ENCODE results near the gene DGUOK. TPM values are rescaled to one million over a fixed set of nuclear protein-coding genes. Genes with fewer than 3 reads are reported as not detected.
A peak's percentile ranks its signal among the peaks of the same experiment; 100 is the strongest.
"Not testable (repeated sequence)": the region's sequence is repeated elsewhere in the genome, so short reads cannot be mapped to it uniquely, and the experiment has no call there.

DGUOK gene
- total RNA-seq = 73.7 TPM
- polyA plus RNA-seq = 157 TPM
- long read RNA-seq, donor 1, partial matches to known transcripts = 0 of 6 reads
- long read RNA-seq, donor 1, other reads (novel, unspliced or antisense) = 0 of 6 reads
- long read RNA-seq, donor 2, transcript DGUOK-203 (4 exons, 703 nt) = major isoform, 27 of 86 reads
- long read RNA-seq, donor 2, transcript DGUOK-201 (7 exons, 1,144 nt) = minor isoform, 16 of 86 reads
- long read RNA-seq, donor 2, transcript DGUOK-208 (6 exons, 1,029 nt) = minor isoform, 17 of 86 reads
- long read RNA-seq, donor 2, transcript DGUOK-202 (5 exons, 880 nt) = minor isoform, 5 of 86 reads
- long read RNA-seq, donor 2, partial matches to known transcripts = 12 of 86 reads
- long read RNA-seq, donor 2, other reads (novel, unspliced or antisense) = 7 of 86 reads
- long read RNA-seq, donor 3, transcript DGUOK-203 (4 exons, 703 nt) = major isoform, 25 of 88 reads
- long read RNA-seq, donor 3, transcript DGUOK-202 (5 exons, 880 nt) = minor isoform, 11 of 88 reads
- long read RNA-seq, donor 3, transcript DGUOK-201 (7 exons, 1,144 nt) = minor isoform, 11 of 88 reads
- long read RNA-seq, donor 3, transcript DGUOK-208 (6 exons, 1,029 nt) = minor isoform, 15 of 88 reads
- long read RNA-seq, donor 3, partial matches to known transcripts = 11 of 88 reads
- long read RNA-seq, donor 3, other reads (novel, unspliced or antisense) = 11 of 88 reads
- long read RNA-seq, donor 4, transcript DGUOK-208 (6 exons, 1,029 nt) = major isoform, 8 of 22 reads
- long read RNA-seq, donor 4, transcript DGUOK-201 (7 exons, 1,144 nt) = minor isoform, 6 of 22 reads
- long read RNA-seq, donor 4, partial matches to known transcripts = 5 of 22 reads
- long read RNA-seq, donor 4, other reads (novel, unspliced or antisense) = 0 of 22 reads
- long read RNA-seq, donor 5, transcript DGUOK-201 (7 exons, 1,144 nt) = minor isoform, 5 of 87 reads
- long read RNA-seq, donor 5, transcript DGUOK-208 (6 exons, 1,029 nt) = minor isoform, 20 of 87 reads
- long read RNA-seq, donor 5, transcript DGUOK-203 (4 exons, 703 nt) = major isoform, 23 of 87 reads
- long read RNA-seq, donor 5, partial matches to known transcripts = 13 of 87 reads
- long read RNA-seq, donor 5, other reads (novel, unspliced or antisense) = 20 of 87 reads
- long read RNA-seq, donor 6, transcript DGUOK-201 (7 exons, 1,144 nt) = minor isoform, 6 of 36 reads
- long read RNA-seq, donor 6, transcript DGUOK-202 (5 exons, 880 nt) = minor isoform, 5 of 36 reads
- long read RNA-seq, donor 6, transcript DGUOK-208 (6 exons, 1,029 nt) = major isoform, 8 of 36 reads
- long read RNA-seq, donor 6, transcript DGUOK-203 (4 exons, 703 nt) = major isoform, 8 of 36 reads
- long read RNA-seq, donor 6, partial matches to known transcripts = 0 of 36 reads
- long read RNA-seq, donor 6, other reads (novel, unspliced or antisense) = 7 of 36 reads
- long read RNA-seq, donor 7, transcript DGUOK-203 (4 exons, 703 nt) = major isoform, 19 of 55 reads
- long read RNA-seq, donor 7, transcript DGUOK-208 (6 exons, 1,029 nt) = minor isoform, 12 of 55 reads
- long read RNA-seq, donor 7, transcript DGUOK-201 (7 exons, 1,144 nt) = minor isoform, 8 of 55 reads
- long read RNA-seq, donor 7, partial matches to known transcripts = 5 of 55 reads
- long read RNA-seq, donor 7, other reads (novel, unspliced or antisense) = 7 of 55 reads
- long read RNA-seq, donor 8, transcript DGUOK-203 (4 exons, 703 nt) = major isoform, 8 of 19 reads
- long read RNA-seq, donor 8, transcript DGUOK-208 (6 exons, 1,029 nt) = minor isoform, 7 of 19 reads
- long read RNA-seq, donor 8, partial matches to known transcripts = 0 of 19 reads
- long read RNA-seq, donor 8, other reads (novel, unspliced or antisense) = 0 of 19 reads
- long read RNA-seq, donor 9, transcript DGUOK-201 (7 exons, 1,144 nt) = minor isoform, 6 of 32 reads
- long read RNA-seq, donor 9, transcript DGUOK-203 (4 exons, 703 nt) = major isoform, 9 of 32 reads
- long read RNA-seq, donor 9, transcript DGUOK-208 (6 exons, 1,029 nt) = minor isoform, 6 of 32 reads
- long read RNA-seq, donor 9, partial matches to known transcripts = 5 of 32 reads
- long read RNA-seq, donor 9, other reads (novel, unspliced or antisense) = 5 of 32 reads
- long read RNA-seq, donor 10, transcript DGUOK-203 (4 exons, 703 nt) = major isoform, 18 of 64 reads
- long read RNA-seq, donor 10, transcript DGUOK-201 (7 exons, 1,144 nt) = minor isoform, 7 of 64 reads
- long read RNA-seq, donor 10, transcript DGUOK-208 (6 exons, 1,029 nt) = minor isoform, 10 of 64 reads
- long read RNA-seq, donor 10, partial matches to known transcripts = 10 of 64 reads
- long read RNA-seq, donor 10, other reads (novel, unspliced or antisense) = 14 of 64 reads

DNA sequence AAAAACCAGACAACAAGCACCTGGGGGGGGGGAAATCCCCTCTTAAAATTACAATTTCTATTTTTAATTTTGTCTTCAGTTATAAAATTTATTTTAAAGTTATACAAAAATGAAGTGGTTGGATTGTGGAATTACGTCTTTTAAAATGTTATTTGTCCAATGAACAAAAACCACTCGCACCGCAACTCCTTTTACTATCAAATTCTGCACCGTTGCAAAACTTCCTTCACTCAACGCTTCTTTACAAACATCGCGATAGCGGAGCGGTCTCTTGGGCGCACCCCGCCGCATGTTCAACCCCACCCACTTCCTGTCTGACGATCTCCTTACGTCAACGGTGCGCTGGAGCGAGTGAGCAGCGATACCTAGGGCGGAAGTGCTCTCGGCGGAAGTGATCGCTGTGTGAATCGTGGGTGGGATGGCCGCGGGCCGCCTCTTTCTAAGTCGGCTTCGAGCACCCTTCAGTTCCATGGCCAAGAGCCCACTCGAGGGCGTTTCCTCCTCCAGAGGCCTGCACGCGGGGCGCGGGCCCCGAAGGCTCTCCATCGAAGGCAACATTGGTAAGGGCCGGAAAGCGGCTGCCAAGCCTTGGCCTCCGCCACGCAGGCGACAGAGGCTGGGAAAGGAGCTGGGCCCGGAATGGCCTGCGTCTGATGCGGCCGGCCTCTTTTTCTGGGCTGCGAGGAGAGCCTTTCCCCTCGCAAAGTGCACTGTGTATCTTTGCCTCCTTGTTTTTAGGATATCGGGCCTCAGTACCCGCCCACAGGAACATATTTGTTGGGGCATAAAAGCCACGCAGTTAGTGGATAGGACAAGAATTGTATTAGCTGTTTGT lies at the start of gene DGUOK:
DGUOK (plus strand) TSS at position 388 of the 835 bp plus-strand sequence; CDS start at position 419, 31 bp downstream.
- Histone ChIP-seq H3K9me3 (ENCODE audit: control insufficient read depth in 2 of 2, insufficient read depth in 1 of 2, low read length in 1 of 2) (no peaks in the 10 kb centered on the region), H3K4me3 (ENCODE audit: low read length in 2 of 2) (peak within 1 kb of the TSS; percentile 73 to 90), H3K36me3 (ENCODE audit: control insufficient read depth in 2 of 2, insufficient read depth in 2 of 2, low read length in 1 of 2) (peaks cover 0 to 14% of the 10 kb centered on the region in 2 donors), H3K27me3 (ENCODE audit: control insufficient read depth in 2 of 2, insufficient read depth in 1 of 2, low read length in 1 of 2) (no peaks in the 10 kb centered on the region), H3K4me1 (ENCODE audit: control insufficient read depth in 2 of 2, insufficient read depth in 2 of 2, low read length in 2 of 2) (peaks cover 17 to 21% of the 10 kb centered on the region in 2 donors), H3K27ac (ENCODE audit: low read depth in 1 of 2, low read length in 1 of 2) (peak within 1 kb of the TSS; percentile 96 to 97)
- peak; percentile 94 to 100 (median 99) for DNase-seq (ENCODE audit: low read depth in 6 of 9, low spot score in 9 of 9)
- under 1% methylated on average over 50 of the region's 50 CpGs for WGBS

DNA sequence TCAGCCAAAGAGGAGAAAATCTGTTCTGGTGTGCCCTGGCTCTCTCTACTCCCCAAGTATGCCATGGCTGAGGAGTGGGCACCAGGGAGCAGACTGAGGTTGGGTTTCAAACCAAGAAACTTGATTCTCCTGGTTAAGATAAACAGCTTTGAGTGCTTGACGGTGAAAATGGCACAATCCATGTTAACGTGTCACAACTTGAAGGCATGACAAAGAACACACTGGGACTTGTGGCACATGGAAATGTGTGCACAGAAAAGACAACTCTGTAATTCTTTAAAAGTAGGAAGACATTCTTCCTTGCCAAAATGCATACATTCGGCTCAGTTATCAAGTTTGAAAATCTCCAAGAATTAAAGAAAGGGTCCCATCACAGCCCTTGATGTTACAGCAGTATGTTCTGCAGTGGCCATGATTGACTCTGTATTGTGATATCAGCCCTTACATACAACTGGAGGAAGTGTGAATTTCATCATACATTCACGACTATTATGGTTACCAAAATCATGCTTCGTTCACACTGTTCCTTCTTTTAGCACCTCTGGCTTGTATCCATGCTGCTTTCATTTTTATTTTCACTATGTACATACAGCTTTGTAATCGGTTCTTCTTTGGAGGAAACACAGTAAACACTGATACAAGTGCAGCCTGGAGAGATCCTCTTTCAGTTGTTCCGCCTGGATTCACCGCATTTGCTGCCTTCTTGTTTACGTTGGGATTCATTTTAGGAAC lies 49.4 kb upstream of the DGUOK start:
- WGBS = 85% methylated on average over 9 of the region's 9 CpGs
- Histone ChIP-seq H3K36me3 (ENCODE audit: control insufficient read depth in 2 of 2, insufficient read depth in 2 of 2, low read length in 1 of 2) (peaks cover under 1% of the 10 kb centered on the region in 2 donors), H3K27ac (ENCODE audit: low read depth in 1 of 2, low read length in 1 of 2) (no peak overlapping the region), H3K9me3 (ENCODE audit: control insufficient read depth in 2 of 2, insufficient read depth in 1 of 2, low read length in 1 of 2) (no peaks in the 10 kb centered on the region), H3K4me1 (ENCODE audit: control insufficient read depth in 2 of 2, insufficient read depth in 2 of 2, low read length in 2 of 2) (no peaks in the 10 kb centered on the region), H3K27me3 (ENCODE audit: control insufficient read depth in 2 of 2, insufficient read depth in 1 of 2, low read length in 1 of 2) (no peaks in the 10 kb centered on the region), H3K4me3 (ENCODE audit: low read length in 2 of 2) (no peak overlapping the region)
- peak in 1 of 9 donors; percentile 25 for DNase-seq (ENCODE audit: low read depth in 6 of 9, low spot score in 9 of 9)

DNA sequence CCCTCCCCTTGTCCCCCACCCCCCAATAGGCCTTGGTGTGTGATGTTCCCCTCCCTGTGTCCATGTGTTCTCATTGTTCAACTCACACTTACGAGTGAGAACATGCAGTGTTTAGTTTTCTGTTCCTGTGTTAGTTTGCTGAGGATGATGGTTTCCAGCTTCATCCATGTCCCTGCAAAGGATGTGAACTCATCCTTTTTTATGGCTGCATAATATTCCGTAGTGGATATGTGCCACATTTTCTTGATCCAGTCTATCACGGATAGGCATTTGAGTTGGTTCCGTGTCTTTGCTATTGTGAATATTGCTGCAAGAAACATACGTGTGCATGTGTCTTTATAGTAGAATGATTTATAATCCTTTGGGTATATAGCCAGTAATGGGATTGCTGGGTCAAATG lies 48.7 kb upstream of the DGUOK start:
- H3K27ac ChIP-seq (ENCODE audit: low read depth in 1 of 2, low read length in 1 of 2); H3K27me3 ChIP-seq (ENCODE audit: control insufficient read depth in 2 of 2, insufficient read depth in 1 of 2, low read length in 1 of 2); DNase-seq (ENCODE audit: low read depth in 6 of 9, low spot score in 9 of 9); H3K4me3 ChIP-seq (ENCODE audit: low read length in 2 of 2); H3K4me1 ChIP-seq (ENCODE audit: control insufficient read depth in 2 of 2, insufficient read depth in 2 of 2, low read length in 2 of 2); H3K9me3 ChIP-seq (ENCODE audit: control insufficient read depth in 2 of 2, insufficient read depth in 1 of 2, low read length in 1 of 2); H3K36me3 ChIP-seq (ENCODE audit: control insufficient read depth in 2 of 2, insufficient read depth in 2 of 2, low read length in 1 of 2): not testable (repeated sequence)
- WGBS = 98% methylated on average over 5 of the region's 5 CpGs

DNA sequence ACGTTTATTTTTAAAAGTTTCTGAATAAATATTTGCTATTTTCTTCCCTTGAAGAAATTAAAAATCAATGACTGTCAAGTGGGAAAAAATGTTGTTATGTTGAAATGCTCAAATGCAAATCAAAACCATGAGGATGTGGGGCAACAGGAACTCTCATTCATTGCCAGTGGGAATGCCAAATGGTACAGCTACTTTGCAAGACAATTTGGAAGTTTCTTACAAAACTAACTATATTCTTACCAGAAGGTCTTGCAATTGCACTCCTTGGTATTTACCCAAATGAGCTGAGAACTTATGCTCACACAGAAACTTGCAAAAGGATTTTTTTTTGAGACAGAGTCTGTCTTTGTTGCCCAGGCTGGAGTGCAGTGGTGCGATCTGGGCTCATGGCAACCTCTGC lies 41.3 kb upstream of the DGUOK start:
- Histone ChIP-seq H3K27me3 (ENCODE audit: control insufficient read depth in 2 of 2, insufficient read depth in 1 of 2, low read length in 1 of 2) (no peaks in the 10 kb centered on the region), H3K9me3 (ENCODE audit: control insufficient read depth in 2 of 2, insufficient read depth in 1 of 2, low read length in 1 of 2) (no peaks in the 10 kb centered on the region), H3K4me3 (ENCODE audit: low read length in 2 of 2) (no peak overlapping the region), H3K27ac (ENCODE audit: low read depth in 1 of 2, low read length in 1 of 2) (no peak overlapping the region), H3K36me3 (ENCODE audit: control insufficient read depth in 2 of 2, insufficient read depth in 2 of 2, low read length in 1 of 2) (no peaks in the 10 kb centered on the region), H3K4me1 (ENCODE audit: control insufficient read depth in 2 of 2, insufficient read depth in 2 of 2, low read length in 2 of 2) (no peaks in the 10 kb centered on the region)
- 78% methylated on average over 2 of the region's 2 CpGs for WGBS
- no peak for DNase-seq (ENCODE audit: low read depth in 6 of 9, low spot score in 9 of 9)

DNA sequence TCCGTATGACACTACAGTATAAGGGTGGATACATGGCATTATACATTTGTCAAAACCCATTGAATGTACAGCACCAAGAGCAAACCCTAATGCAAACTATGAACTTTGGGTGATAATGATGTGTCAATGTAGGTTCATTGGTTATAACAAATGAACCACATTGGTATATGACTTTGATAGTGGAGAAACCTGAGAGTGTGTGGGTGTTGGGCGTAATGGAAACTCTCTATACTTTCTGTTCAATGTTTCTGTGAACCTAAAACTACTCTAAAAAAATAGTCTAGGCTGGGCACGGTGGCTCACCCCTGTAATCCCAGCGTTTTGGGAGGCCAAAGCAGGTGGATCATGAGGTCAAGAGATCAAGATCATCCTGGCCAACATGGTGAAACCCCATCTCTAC lies 40.3 kb upstream of the DGUOK start:
- H3K4me3 ChIP-seq (ENCODE audit: low read length in 2 of 2) = no peak overlapping the region
- H3K4me1 ChIP-seq (ENCODE audit: control insufficient read depth in 2 of 2, insufficient read depth in 2 of 2, low read length in 2 of 2) = no peaks in the 10 kb centered on the region
- 93% methylated on average over 4 of the region's 4 CpGs for WGBS
- DNase-seq (ENCODE audit: low read depth in 6 of 9, low spot score in 9 of 9) = peak in 1 of 9 donors; percentile 15
- H3K9me3 ChIP-seq (ENCODE audit: control insufficient read depth in 2 of 2, insufficient read depth in 1 of 2, low read length in 1 of 2) = no peaks in the 10 kb centered on the region
- H3K36me3 ChIP-seq (ENCODE audit: control insufficient read depth in 2 of 2, insufficient read depth in 2 of 2, low read length in 1 of 2) = no peaks in the 10 kb centered on the region
- H3K27ac ChIP-seq (ENCODE audit: low read depth in 1 of 2, low read length in 1 of 2) = no peak overlapping the region
- H3K27me3 ChIP-seq (ENCODE audit: control insufficient read depth in 2 of 2, insufficient read depth in 1 of 2, low read length in 1 of 2) = no peaks in the 10 kb centered on the region

DNA sequence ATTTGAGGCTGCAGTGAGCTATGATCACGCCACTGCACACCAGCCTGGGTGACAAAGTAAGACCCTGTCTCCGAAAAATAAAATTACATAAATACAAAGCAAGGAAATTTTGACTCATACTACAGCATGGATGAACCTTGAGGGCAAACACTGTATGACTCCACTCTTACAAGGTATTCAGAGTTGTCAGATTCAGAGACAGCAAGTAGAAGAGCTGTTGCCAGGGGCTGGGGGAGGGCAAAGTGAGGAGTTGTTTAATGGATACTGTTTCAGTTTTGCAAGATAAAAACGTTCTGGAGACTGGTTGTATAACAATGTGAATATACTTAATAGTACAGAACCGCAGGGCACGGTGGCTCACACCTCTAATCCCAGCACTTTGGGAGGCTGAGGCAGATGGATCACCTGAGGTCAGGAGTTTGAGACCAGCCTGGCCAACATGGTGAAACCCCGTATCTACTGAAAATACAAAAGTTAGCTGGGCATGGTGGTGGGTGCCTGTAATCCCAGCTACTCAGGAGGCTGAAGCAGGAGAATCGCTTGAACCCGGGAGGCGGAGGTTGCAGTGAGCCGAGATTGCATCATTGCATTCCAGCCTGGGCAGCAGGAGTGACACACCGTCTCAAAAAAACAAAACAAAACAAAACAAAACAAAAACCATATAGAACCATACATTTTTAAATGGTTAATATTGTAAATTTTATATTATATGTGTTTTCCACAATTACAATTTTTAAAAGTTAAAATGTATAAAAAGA lies 38.9 kb upstream of the DGUOK start:
- not testable (repeated sequence) for DNase-seq (ENCODE audit: low read depth in 6 of 9, low spot score in 9 of 9); H3K27me3 ChIP-seq (ENCODE audit: control insufficient read depth in 2 of 2, insufficient read depth in 1 of 2, low read length in 1 of 2); H3K27ac ChIP-seq (ENCODE audit: low read depth in 1 of 2, low read length in 1 of 2); H3K4me3 ChIP-seq (ENCODE audit: low read length in 2 of 2); H3K4me1 ChIP-seq (ENCODE audit: control insufficient read depth in 2 of 2, insufficient read depth in 2 of 2, low read length in 2 of 2); H3K36me3 ChIP-seq (ENCODE audit: control insufficient read depth in 2 of 2, insufficient read depth in 2 of 2, low read length in 1 of 2); H3K9me3 ChIP-seq (ENCODE audit: control insufficient read depth in 2 of 2, insufficient read depth in 1 of 2, low read length in 1 of 2)
- 92% methylated on average over 11 of the region's 11 CpGs for WGBS

Data from thymus (tissue), 14 donors.